ENCODE data around the gene PCDHGB5. TPM values are rescaled to one million over a fixed set of nuclear protein-coding genes. Genes with fewer than 3 reads are reported as not detected.
A peak's percentile ranks its signal among the peaks of the same experiment; 100 is the strongest.
"Not testable (repeated sequence)": the region's sequence is repeated elsewhere in the genome, so short reads cannot be mapped to it uniquely, and the experiment has no call there.

The PCDHGB5 gene
- polyA plus RNA-seq, 1 experiment = 12.5 TPM

- Histone ChIP-seq H3K4me3 (ENCODE audit: low read depth, low read length) (no peak overlapping the region), H3K27me3 (ENCODE audit: control insufficient read depth, insufficient read depth, low read length) (peaks cover 4% of the 10 kb centered on the region), H3K9me3 (ENCODE audit: control insufficient read depth, insufficient read depth, low read length) (peaks cover 67% of the 10 kb centered on the region), H3K27ac (ENCODE audit: low read depth, low read length) (no peak overlapping the region)
- ChIA-PET CTCF (interaction anchor here (0.9 to 3.8 kb wide), 8 partner anchors 22 to 195 kb away, joined by 3 to 105 read pairs (median 14); partner anchors contain the start of genes PCDHGA10, PCDHGA12, PCDHGB1 and TAF7), POLR2A (no interaction called here)
- TF ChIP-seq, protein P1, sequence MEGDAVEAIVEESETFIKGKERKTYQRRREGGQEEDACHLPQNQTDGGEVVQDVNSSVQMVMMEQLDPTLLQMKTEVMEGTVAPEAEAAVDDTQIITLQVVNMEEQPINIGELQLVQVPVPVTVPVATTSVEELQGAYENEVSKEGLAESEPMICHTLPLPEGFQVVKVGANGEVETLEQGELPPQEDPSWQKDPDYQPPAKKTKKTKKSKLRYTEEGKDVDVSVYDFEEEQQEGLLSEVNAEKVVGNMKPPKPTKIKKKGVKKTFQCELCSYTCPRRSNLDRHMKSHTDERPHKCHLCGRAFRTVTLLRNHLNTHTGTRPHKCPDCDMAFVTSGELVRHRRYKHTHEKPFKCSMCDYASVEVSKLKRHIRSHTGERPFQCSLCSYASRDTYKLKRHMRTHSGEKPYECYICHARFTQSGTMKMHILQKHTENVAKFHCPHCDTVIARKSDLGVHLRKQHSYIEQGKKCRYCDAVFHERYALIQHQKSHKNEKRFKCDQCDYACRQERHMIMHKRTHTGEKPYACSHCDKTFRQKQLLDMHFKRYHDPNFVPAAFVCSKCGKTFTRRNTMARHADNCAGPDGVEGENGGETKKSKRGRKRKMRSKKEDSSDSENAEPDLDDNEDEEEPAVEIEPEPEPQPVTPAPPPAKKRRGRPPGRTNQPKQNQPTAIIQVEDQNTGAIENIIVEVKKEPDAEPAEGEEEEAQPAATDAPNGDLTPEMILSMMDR (IDR thresholded peaks at IDR 0.05; ENCODE audit: low read depth, low read length) = no peak
- DNase-seq (ENCODE audit: low read depth, low spot score) = no peak
Measured at GRCh38 chr5:141371572-141372475, 25.9 kb upstream of the PCDHGB5 start.

- H3K27me3 ChIP-seq (ENCODE audit: control insufficient read depth, insufficient read depth, low read length) = peaks cover 4% of the 10 kb centered on the region
- H3K9me3 ChIP-seq (ENCODE audit: control insufficient read depth, insufficient read depth, low read length) = peaks cover 71% of the 10 kb centered on the region
Measured at GRCh38 chr5:141373673-141374317, 24.0 kb upstream of the PCDHGB5 start, which contains the start of gene PCDHGA6. Gene PCDHGA6, plus strand, starts transcription at chr5:141373891. Its CDS starts 193 bp downstream, at chr5:141374084.

DNA sequence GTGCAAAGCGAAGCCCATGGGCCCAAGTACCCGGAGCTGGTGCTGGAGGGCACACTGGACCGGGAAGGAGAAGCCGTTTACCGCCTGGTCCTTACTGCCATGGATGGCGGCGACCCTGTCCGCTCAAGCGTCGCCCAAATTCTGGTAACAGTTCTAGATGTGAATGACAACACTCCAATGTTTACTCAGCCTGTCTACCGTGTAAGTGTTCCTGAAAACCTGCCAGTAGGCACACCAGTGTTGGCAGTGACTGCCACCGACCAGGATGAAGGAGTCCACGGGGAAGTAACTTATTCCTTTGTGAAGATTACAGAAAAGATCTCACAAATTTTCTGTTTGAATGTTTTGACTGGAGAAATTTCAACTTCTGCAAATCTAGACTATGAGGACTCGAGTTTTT lies 23.1 kb upstream of the PCDHGB5 start:
- Histone ChIP-seq H3K9me3 (ENCODE audit: control insufficient read depth, insufficient read depth, low read length) (peaks cover 71% of the 10 kb centered on the region), H3K4me3 (ENCODE audit: low read depth, low read length) (no peak overlapping the region), H3K27ac (ENCODE audit: low read depth, low read length) (no peak overlapping the region), H3K27me3 (ENCODE audit: control insufficient read depth, insufficient read depth, low read length) (peaks cover 4% of the 10 kb centered on the region)
- ChIA-PET CTCF (interaction anchor here (0.6 to 2.8 kb wide), 9 partner anchors 16 to 193 kb away, joined by 3 to 22 read pairs (median 4); partner anchors contain the start of gene PCDHGA12), POLR2A (no interaction called here)
- no peak for DNase-seq (ENCODE audit: low read depth, low spot score)
- TF ChIP-seq, protein P1 (IDR thresholded peaks at IDR 0.05; ENCODE audit: low read depth, low read length) = no peak

More at GRCh38 chr5:141373673-141374317, 24.0 kb upstream of the PCDHGB5 start, which contains the start of gene PCDHGA6:
- CTCF ChIA-PET = interaction anchor here (0.6 to 2.8 kb wide), 11 partner anchors 17 to 194 kb away, joined by 3 to 22 read pairs (median 4); partner anchors contain the start of genes PCDHGA12 and PCDHGB7
- no peak for DNase-seq (ENCODE audit: low read depth, low spot score)
- no peak within 1 kb of the TSS for H3K27ac ChIP-seq (ENCODE audit: low read depth, low read length)
- POLR2A ChIA-PET = no interaction called here
- TF ChIP-seq, protein P1 (IDR thresholded peaks at IDR 0.05; ENCODE audit: low read depth, low read length) = peak; percentile 54
- peak within 1 kb of the TSS; percentile 37 for H3K4me3 ChIP-seq (ENCODE audit: low read depth, low read length)

DNA sequence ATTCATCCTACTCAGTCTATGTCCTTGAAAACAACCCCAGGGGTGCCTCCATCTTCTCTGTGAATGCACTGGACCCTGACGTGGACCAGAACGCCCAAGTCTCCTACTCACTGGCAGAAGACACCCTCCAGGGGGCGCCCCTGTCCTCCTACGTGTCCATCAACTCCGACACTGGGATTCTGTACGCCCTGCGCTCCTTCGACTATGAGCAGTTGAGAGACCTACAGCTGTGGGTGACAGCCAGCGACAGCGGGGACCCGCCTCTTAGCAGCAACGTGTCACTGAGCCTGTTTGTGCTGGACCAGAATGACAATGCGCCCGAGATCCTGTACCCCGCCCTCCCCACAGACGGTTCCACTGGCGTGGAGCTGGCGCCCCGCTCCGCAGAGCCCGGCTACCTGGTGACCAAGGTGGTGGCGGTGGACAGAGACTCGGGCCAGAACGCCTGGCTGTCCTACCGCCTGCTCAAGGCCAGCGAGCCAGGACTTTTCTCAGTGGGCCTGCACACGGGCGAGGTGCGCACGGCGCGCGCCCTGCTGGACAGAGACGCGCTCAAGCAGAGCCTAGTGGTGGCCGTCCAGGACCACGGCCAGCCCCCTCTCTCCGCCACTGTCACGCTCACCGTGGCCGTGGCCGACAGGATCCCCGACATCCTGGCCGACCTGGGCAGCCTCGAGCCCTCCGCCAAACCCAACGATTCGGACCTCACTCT lies 22.1 kb upstream of the PCDHGB5 start:
- H3K27ac ChIP-seq (ENCODE audit: low read depth, low read length); H3K4me3 ChIP-seq (ENCODE audit: low read depth, low read length); DNase-seq (ENCODE audit: low read depth, low spot score); POLR2A ChIA-PET; H3K27me3 ChIP-seq (ENCODE audit: control insufficient read depth, insufficient read depth, low read length): not testable (repeated sequence)
- CTCF ChIA-PET = interaction anchor here (1.0 to 2.8 kb wide), 3 partner anchors 15 to 193 kb away, joined by 3 to 22 read pairs (median 4); no protein-coding TSS in a partner anchor
- H3K9me3 ChIP-seq (ENCODE audit: control insufficient read depth, insufficient read depth, low read length) = peaks cover 67% of the 10 kb centered on the region
